Endothelial cell of umbilical vein (primary cell): ENCODE data around the gene ERCC4. TPM values are rescaled to one million over a fixed set of nuclear protein-coding genes. Genes with fewer than 3 reads are reported as not detected.

ENCODE experiments used
- BruUV-seq: library from RNA; stranded (reverse); fragments of 400-500 nt; replicated peaks from 2 replicates; lab custom pipeline; 2021; lab: Mats Ljungman, UMichigan
- CTCF ChIA-PET: fragments of 300-600, 350-600 bp; sonication (Branson Sonifier 250); formaldehyde crosslinking; loops from one replicate; lab custom pipeline; 2021; ENCODE audit warnings: antibody characterized with exemption, inconsistent platforms; lab: Charles Lee
- POLR2A ChIA-PET: fragments of 300-600, 350-600 bp; sonication (Branson Sonifier 250); formaldehyde crosslinking; loops from one replicate; lab custom pipeline; 2021; ENCODE audit warnings: antibody characterized with exemption, inconsistent platforms; lab: Charles Lee
- DNase-seq: peaks from one replicate; pipeline ENCODE4 v3.0.0-alpha.2; 2011; ENCODE audit warnings: low read depth, low spot score
- FAIRE-seq: peaks from 2 replicates; lab custom pipeline; 2011; peaks lifted over from hg19 to GRCh38; lab: Jason Lieb, UNC
- H2AFZ ChIP-seq: 2 replicates; pipeline ENCODE4 v1.6.0; 2012; ENCODE audit warnings: low read depth, low read length, control low read depth, inconsistent platforms
- H3K27ac ChIP-seq: 2 replicates; pipeline ENCODE4 v1.5.1; 2011; ENCODE audit warnings: low read depth, mild to moderate bottlenecking, control low read depth, low read length, moderate library complexity; ENCODE audit not compliant: insufficient read depth
- H3K27me3 ChIP-seq, 2 experiments: 2 replicates each; pipeline versions ENCODE4 v1.6.0 to v1.6.1; 2011; ENCODE audit warnings: low read length in 2 of 2, mixed read lengths in 1 of 2; ENCODE audit not compliant: control insufficient read depth in 2 of 2, insufficient read depth in 2 of 2
- H3K36me3 ChIP-seq, 2 experiments: 2 replicates in 1 of 2; 3 replicates in 1 of 2; pipeline ENCODE4 v1.5.1; 2011; ENCODE audit warnings: low read length in 2 of 2, mild to moderate bottlenecking in 1 of 2, moderate library complexity in 1 of 2; ENCODE audit not compliant: control insufficient read depth in 2 of 2, insufficient read depth in 2 of 2; ENCODE audit errors: extremely low read depth in 1 of 2
- H3K4me1 ChIP-seq: 3 replicates; pipeline ENCODE4 v1.5.1; 2011; ENCODE audit warnings: mild to moderate bottlenecking, low read length; ENCODE audit not compliant: control insufficient read depth, insufficient read depth; ENCODE audit errors: extremely low read depth
- H3K4me2 ChIP-seq: 2 replicates; pipeline ENCODE4 v1.6.1; 2011; ENCODE audit warnings: low read length, control low read depth, mixed read lengths; ENCODE audit not compliant: insufficient read depth
- H3K4me3 ChIP-seq, 3 experiments: fragments of 200-600 bp in 1 of 3; sonication (generic), shearing (Covaris generic) in 1 of 3; replicated peaks in 1 of 3; 2 replicates each; pipeline ENCODE4 v1.5.1; 2011 to 2016; ENCODE audit warnings: control low read depth in 3 of 3, low read length in 3 of 3, mild to moderate bottlenecking in 2 of 3, inconsistent platforms in 1 of 3, low read depth in 1 of 3, moderate library complexity in 1 of 3; ENCODE audit not compliant: insufficient read depth in 1 of 3
- H3K79me2 ChIP-seq: 2 replicates; pipeline ENCODE4 v1.6.0; 2012; ENCODE audit warnings: low read length, inconsistent platforms; ENCODE audit not compliant: control insufficient read depth, insufficient read depth
- H3K9ac ChIP-seq: replicated peaks from 2 replicates; pipeline ENCODE3; 2011; ENCODE audit warnings: low read length, control low read depth; ENCODE audit not compliant: insufficient read depth; ENCODE audit errors: extremely low read depth
- H3K9me1 ChIP-seq: replicated peaks from 3 replicates; pipeline ENCODE4 v1.6.0; 2011; ENCODE audit warnings: mild to moderate bottlenecking, low read length; ENCODE audit not compliant: control insufficient read depth, insufficient read depth; ENCODE audit errors: extremely low read depth
- H3K9me3 ChIP-seq: replicated peaks from 2 replicates; pipeline ENCODE4 v1.5.1; 2012; ENCODE audit warnings: low read length, inconsistent platforms; ENCODE audit not compliant: control insufficient read depth, insufficient read depth
- H4K20me1 ChIP-seq: replicated peaks from 2 replicates; pipeline ENCODE3; 2011; ENCODE audit warnings: mild to moderate bottlenecking, low read length; ENCODE audit not compliant: control insufficient read depth, insufficient read depth; ENCODE audit errors: extremely low read depth
- CTCF ChIP-seq, 2 donors: IDR thresholded peaks; 1 replicate in 1 of 2; 2 replicates in 1 of 2; pipeline ENCODE4 v1.5.1; 2011; ENCODE audit warnings: low read length in 2 of 2, mild to moderate bottlenecking in 2 of 2, moderate library complexity in 2 of 2, control low read depth in 1 of 2, inconsistent platforms in 1 of 2, low read depth in 1 of 2; ENCODE audit not compliant: insufficient read depth in 1 of 2; ENCODE audit errors: extremely low read depth in 1 of 2
- EZH2 ChIP-seq: IDR thresholded peaks from 2 replicates; pipeline ENCODE4 v1.6.1; 2012; ENCODE audit warnings: borderline replicate concordance, low read depth, mild to moderate bottlenecking, moderate library complexity, low read length, inconsistent platforms; ENCODE audit not compliant: severe bottlenecking
- FOS ChIP-seq: IDR thresholded peaks from 2 replicates; pipeline ENCODE4 v1.6.1; 2011; ENCODE audit warnings: mild to moderate bottlenecking, low read length, moderate library complexity, borderline replicate concordance; ENCODE audit not compliant: insufficient read depth
- GATA2 ChIP-seq: IDR thresholded peaks from 2 replicates; pipeline ENCODE4 v1.7.0; 2011; ENCODE audit warnings: low read depth, mild to moderate bottlenecking, moderate library complexity, mixed read lengths, low read length; ENCODE audit not compliant: insufficient read length, insufficient read depth
- JUN ChIP-seq: IDR thresholded peaks from 2 replicates; pipeline ENCODE4 v1.6.1; 2011; ENCODE audit warnings: borderline replicate concordance, low read depth; ENCODE audit not compliant: insufficient read length, insufficient read depth
- MAX ChIP-seq: IDR thresholded peaks from 2 replicates; pipeline ENCODE4 v1.6.1; 2011; ENCODE audit not compliant: insufficient read depth, insufficient read length
- MYC ChIP-seq: IDR thresholded peaks from one replicate; pipeline ENCODE4 v1.6.1; 2011; ENCODE audit warnings: mild to moderate bottlenecking, low read depth, low read length
- POLR2A ChIP-seq: IDR thresholded peaks from 2 replicates; pipeline ENCODE4 v1.6.1; 2012; ENCODE audit warnings: low read depth, mild to moderate bottlenecking, control low read depth, low read length
- dilution Hi-C: fragments of 300-500 bp; cut with MboI; formaldehyde crosslinking; loops from one replicate; pipeline ENCODE4 v1.15.0; 2019; ENCODE audit warnings: low sequenced_read_pairs; ENCODE audit not compliant: extremely low pct_ligation_motif_present
- intact Hi-C: fragments of 100-400 bp; cut with micrococcal nuclease; formaldehyde crosslinking; loops from one replicate; pipeline ENCODE4 v1.10.0; 2022
- polyA plus RNA-seq, 4 experiments: library from polyadenylated mRNA; depleted of rRNA in 3 of 4; stranded (reverse) in 3 of 4; unstranded in 1 of 4; fragments of >200 nt; gene quantifications; 2 replicates each; pipeline versions ENCODE4 v1.2.1 to v1.2.3, GENCODE V29; 2011 to 2012; ENCODE audit warnings: missing spikeins in 1 of 4
- total RNA-seq: library from RNA; stranded (reverse); gene quantifications from 2 replicates; pipeline ENCODE4 v1.2.3, GENCODE V29; 2021

Gene ERCC4
- total and polyA plus RNA-seq, 2 donors (not counting 3 experiments of a cell fraction or from before 2014, with no cell fraction given), result 4.9 to 17.1 TPM

GRCh38 chr16:13928646-13929045 lies 8.7 kb downstream of the ERCC4 start:
- no TSS peak for BruUV-seq
- intact Hi-C loops, result no loop called here
- dilution Hi-C loops, result loop anchor here (25.0 kb wide), 1 partner anchor 309 kb away; no protein-coding TSS in a partner anchor

More at GRCh38 chr16:13928646-13929045, 8.7 kb downstream of the ERCC4 start:
- H3K9me1 ChIP-seq, result no peaks in the 10 kb centered on the region
- TF ChIP-seq MAX (no peak), JUN (no peak), GATA2 (no peak), POLR2A (no peak), CTCF (IDR thresholded peaks at IDR 0.05; ENCODE audit: extremely low read depth in 1 of 2, insufficient read depth in 1 of 2, low read depth in 1 of 2, low read length in 2 of 2) (no peak), FOS (no peak), EZH2 (no peak), MYC (no peak)
- H4K20me1 ChIP-seq, result no peaks in the 10 kb centered on the region
- H3K4me3 ChIP-seq, result no peak overlapping the region
- H2AFZ ChIP-seq, result no peak overlapping the region
- H3K4me2 ChIP-seq, result no peak overlapping the region
- no peak overlapping the region for H3K9ac ChIP-seq
- ChIA-PET POLR2A (no interaction called here), CTCF (no interaction called here)
- no peaks in the 10 kb centered on the region for H3K9me3 ChIP-seq
- no peak overlapping the region for H3K27ac ChIP-seq
- H3K36me3 ChIP-seq, result peaks cover 0 to 2% of the 10 kb centered on the region in 2 experiments
- H3K4me1 ChIP-seq, result no peaks in the 10 kb centered on the region
- no peaks in the 10 kb centered on the region for H3K27me3 ChIP-seq
- FAIRE-seq, result no peak
- no peaks in the 10 kb centered on the region for H3K79me2 ChIP-seq
- DNase-seq, result no peak
